Neural crest cell (in vitro differentiated cells): Measurements from ENCODE around the gene SNRPD3. TPM values are rescaled to one million over a fixed set of nuclear protein-coding genes. Genes with fewer than 3 reads are reported as not detected.
A peak's percentile ranks its signal among the peaks of the same experiment; 100 is the strongest.

Experiments used
- DNase-seq: peaks from one replicate; pipeline ENCODE4 v3.0.0; 2021; ENCODE audit warnings: low read depth, mixed read lengths, low spot score
- H3K27ac Mint-ChIP-seq: one replicate; pipeline ENCODE4 v1.8.0; 2021; ENCODE audit warnings: mild to moderate bottlenecking, mixed read lengths; ENCODE audit not compliant: unreplicated experiment
- H3K27me3 Mint-ChIP-seq: 2 replicates; pipeline ENCODE4 v1.8.0; 2021; ENCODE audit warnings: low read depth, mild to moderate bottlenecking, mixed read lengths
- H3K36me3 Mint-ChIP-seq: 2 replicates; pipeline ENCODE4 v1.8.0; 2021; ENCODE audit warnings: low read depth, mild to moderate bottlenecking, mixed read lengths
- H3K4me1 Mint-ChIP-seq: 2 replicates; pipeline ENCODE4 v1.8.0; 2021; ENCODE audit warnings: mixed read lengths
- H3K4me3 Mint-ChIP-seq: one replicate; pipeline ENCODE4 v1.8.0; 2021; ENCODE audit warnings: mild to moderate bottlenecking, mixed read lengths
- H3K9me3 Mint-ChIP-seq: 2 replicates; pipeline ENCODE4 v1.8.0; 2021; ENCODE audit warnings: mixed read lengths
- total RNA-seq: library from RNA; stranded (reverse); gene quantifications from 2 replicates; pipeline ENCODE4 v1.2.1, GENCODE V29; 2021
- TF ChIP-seq, protein P1 (sequence below): fragments of 200-600 bp; sonication (generic); conservative IDR thresholded peaks from 2 replicates; pipeline ENCODE4 v1.5.0; 2021; ENCODE audit warnings: antibody characterized with exemption, mild to moderate bottlenecking

The SNRPD3 gene
- total RNA-seq, 1 donor from 2014 or later: 151 TPM

- Mint-ChIP-seq H3K4me1 (no peaks in the 10 kb centered on the region), H3K4me3 (no peak overlapping the region), H3K9me3 (no peaks in the 10 kb centered on the region), H3K27me3 (no peaks in the 10 kb centered on the region), H3K27ac (no peak overlapping the region), H3K36me3 (peaks cover 9% of the 10 kb centered on the region)
- TF ChIP-seq, protein P1, sequence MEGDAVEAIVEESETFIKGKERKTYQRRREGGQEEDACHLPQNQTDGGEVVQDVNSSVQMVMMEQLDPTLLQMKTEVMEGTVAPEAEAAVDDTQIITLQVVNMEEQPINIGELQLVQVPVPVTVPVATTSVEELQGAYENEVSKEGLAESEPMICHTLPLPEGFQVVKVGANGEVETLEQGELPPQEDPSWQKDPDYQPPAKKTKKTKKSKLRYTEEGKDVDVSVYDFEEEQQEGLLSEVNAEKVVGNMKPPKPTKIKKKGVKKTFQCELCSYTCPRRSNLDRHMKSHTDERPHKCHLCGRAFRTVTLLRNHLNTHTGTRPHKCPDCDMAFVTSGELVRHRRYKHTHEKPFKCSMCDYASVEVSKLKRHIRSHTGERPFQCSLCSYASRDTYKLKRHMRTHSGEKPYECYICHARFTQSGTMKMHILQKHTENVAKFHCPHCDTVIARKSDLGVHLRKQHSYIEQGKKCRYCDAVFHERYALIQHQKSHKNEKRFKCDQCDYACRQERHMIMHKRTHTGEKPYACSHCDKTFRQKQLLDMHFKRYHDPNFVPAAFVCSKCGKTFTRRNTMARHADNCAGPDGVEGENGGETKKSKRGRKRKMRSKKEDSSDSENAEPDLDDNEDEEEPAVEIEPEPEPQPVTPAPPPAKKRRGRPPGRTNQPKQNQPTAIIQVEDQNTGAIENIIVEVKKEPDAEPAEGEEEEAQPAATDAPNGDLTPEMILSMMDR: no peak
- DNase-seq: no peak
Measured at GRCh38 chr22:24578355-24579257, 22.8 kb downstream of the SNRPD3 start.

GRCh38 chr22:24579258-24579601 lies 23.4 kb downstream of the SNRPD3 start:
- Mint-ChIP-seq H3K4me3 (no peak overlapping the region), H3K4me1 (no peaks in the 10 kb centered on the region), H3K27ac (no peak overlapping the region), H3K36me3 (peaks cover 5% of the 10 kb centered on the region), H3K27me3 (no peaks in the 10 kb centered on the region), H3K9me3 (no peaks in the 10 kb centered on the region)
- no peak for DNase-seq
- TF ChIP-seq, protein P1: no peak

GRCh38 chr22:24580276-24580675 lies 24.5 kb downstream of the SNRPD3 start:
- no peak overlapping the region for H3K27ac Mint-ChIP-seq
- no peaks in the 10 kb centered on the region for H3K9me3 Mint-ChIP-seq
- H3K36me3 Mint-ChIP-seq: no peaks in the 10 kb centered on the region
- H3K27me3 Mint-ChIP-seq: no peaks in the 10 kb centered on the region
- no peak overlapping the region for H3K4me3 Mint-ChIP-seq
- TF ChIP-seq, protein P1: no peak
- H3K4me1 Mint-ChIP-seq: no peaks in the 10 kb centered on the region
- DNase-seq: no peak

DNA sequence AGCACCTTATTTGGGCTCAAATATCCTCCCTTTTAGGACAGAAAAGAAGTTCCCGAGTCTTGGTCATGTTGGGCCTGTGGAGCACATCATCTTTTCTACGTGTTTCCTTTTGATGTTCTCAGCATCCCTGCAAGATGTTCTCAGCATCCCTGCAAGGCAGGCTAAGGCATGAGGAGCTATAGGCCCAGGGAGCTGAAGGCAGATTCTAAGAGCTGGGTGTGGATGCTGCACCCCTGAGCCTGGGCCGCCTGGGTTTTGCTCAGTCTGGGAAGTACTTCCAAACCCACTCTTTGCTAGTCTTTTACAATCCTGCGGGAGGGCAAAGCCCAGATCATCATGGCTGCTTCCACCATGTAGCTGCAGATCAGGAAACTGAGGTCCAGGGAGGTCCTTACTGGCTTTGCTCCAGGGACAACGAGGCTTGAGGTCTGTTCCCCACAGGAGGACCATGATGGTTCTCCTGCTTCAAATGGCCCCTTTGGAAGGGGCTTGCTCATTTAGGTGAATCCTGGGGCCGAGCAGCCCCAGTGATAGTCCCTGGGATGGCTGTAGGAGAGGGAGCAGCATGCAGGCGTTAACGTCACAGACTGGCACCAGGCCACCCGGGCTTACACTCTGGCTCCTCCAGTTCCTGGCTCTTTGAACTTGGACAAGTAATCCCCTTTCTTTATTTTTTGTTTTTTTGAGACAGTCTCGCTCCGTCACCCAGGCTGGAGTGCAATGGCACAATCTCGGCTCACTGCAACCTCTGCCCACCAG lies 26.4 kb downstream of the SNRPD3 start:
- no peak overlapping the region for H3K27ac Mint-ChIP-seq
- H3K9me3 Mint-ChIP-seq: no peaks in the 10 kb centered on the region
- TF ChIP-seq, protein P1: no peak
- no peak for DNase-seq
- no peak overlapping the region for H3K4me3 Mint-ChIP-seq
- H3K36me3 Mint-ChIP-seq: no peaks in the 10 kb centered on the region
- no peaks in the 10 kb centered on the region for H3K27me3 Mint-ChIP-seq
- no peaks in the 10 kb centered on the region for H3K4me1 Mint-ChIP-seq

DNA sequence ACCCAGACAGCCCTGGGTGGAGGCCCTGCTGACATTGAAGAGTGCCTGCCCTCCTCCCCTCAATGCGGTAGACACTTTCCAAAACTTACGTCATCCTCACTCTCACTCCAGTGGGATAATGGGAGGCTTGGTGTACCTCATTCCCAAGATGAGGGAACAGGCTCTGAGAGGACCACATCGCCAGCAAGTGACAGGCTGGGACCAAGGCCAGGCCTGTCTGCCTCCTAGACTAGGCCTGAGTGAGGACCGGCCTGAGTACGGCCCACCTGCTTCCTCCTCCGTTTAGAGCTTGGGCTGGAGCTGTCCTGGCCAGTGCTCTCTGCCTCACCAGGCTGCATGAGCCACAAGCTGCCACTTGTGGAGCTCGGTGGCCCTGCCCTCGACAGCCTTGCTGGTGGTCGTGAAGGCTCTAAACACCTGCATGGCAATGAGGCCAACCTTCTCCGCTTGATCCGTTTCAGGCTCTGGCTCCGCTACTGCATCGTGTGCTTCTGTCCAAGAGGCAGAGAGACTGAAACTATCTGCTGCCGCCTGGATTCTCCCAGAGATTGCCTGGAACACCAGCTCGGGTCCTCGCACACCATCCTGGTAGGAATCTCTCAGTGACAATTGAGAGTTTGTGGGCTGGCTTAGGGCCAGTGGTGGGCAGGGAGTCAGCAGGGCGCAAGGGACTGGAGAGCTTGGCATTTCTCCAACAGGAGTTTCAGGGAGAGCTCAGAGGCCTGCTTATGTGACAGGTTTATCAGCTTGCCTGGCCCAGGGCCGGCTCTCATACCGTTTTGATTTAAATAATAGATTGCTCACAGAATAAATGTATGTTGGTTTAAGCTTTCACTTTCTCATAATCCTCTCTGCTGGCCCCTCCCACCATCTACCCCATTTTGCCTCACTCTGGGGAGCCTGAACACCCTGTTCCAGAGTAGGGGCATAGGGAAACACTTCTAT lies 27.7 kb downstream of the SNRPD3 start:
- no peak for DNase-seq
- no peaks in the 10 kb centered on the region for H3K27me3 Mint-ChIP-seq
- H3K9me3 Mint-ChIP-seq: no peaks in the 10 kb centered on the region
- no peaks in the 10 kb centered on the region for H3K36me3 Mint-ChIP-seq
- no peak overlapping the region for H3K4me3 Mint-ChIP-seq
- H3K4me1 Mint-ChIP-seq: no peaks in the 10 kb centered on the region
- TF ChIP-seq, protein P1: no peak
- H3K27ac Mint-ChIP-seq: peak overlapping the region; percentile 78
